ENCODE data around the gene ZIK1.

The ZIK1 gene

GRCh38 chr19:57566396-57567265 is 17.3 kb upstream of the ZIK1 start:
- no peak for DNase-seq
- H3K4me3 ChIP-seq (ENCODE audit: low read depth, low read length): no peak overlapping the region
- in situ Hi-C loops (cut with HindIII; ENCODE audit: low pct_ligation_motif_present, low sequenced_read_pairs): no loop called here
- no peak overlapping the region for H3K27ac ChIP-seq
- no peak for TF ChIP-seq CTCF (IDR thresholded peaks at IDR 0.05; ENCODE audit: low read depth, low read length, missing control alignments)
- H3K36me3 ChIP-seq (replicated peaks): peaks cover 8% of the 10 kb centered on the region
- H3K27me3 ChIP-seq (replicated peaks): no peaks in the 10 kb centered on the region

GRCh38 chr19:57570707-57571106 is 13.2 kb upstream of the ZIK1 start:
- Histone ChIP-seq H3K4me3 (ENCODE audit: low read depth, low read length) (no peak overlapping the region), H3K36me3 (replicated peaks) (peaks cover 48% of the 10 kb centered on the region), H3K27me3 (replicated peaks) (no peaks in the 10 kb centered on the region), H3K27ac (no peak overlapping the region)
- DNase-seq: no peak
- in situ Hi-C loops (cut with HindIII; ENCODE audit: low pct_ligation_motif_present, low sequenced_read_pairs): no loop called here
- no peak for TF ChIP-seq CTCF (IDR thresholded peaks at IDR 0.05; ENCODE audit: low read depth, low read length, missing control alignments)

GRCh38 chr19:57572415-57572947 is 11.5 kb upstream of the ZIK1 start:
- Histone ChIP-seq H3K36me3 (replicated peaks) (peaks cover 59% of the 10 kb centered on the region), H3K27ac (no peak overlapping the region), H3K4me3 (ENCODE audit: low read depth, low read length) (no peak overlapping the region), H3K27me3 (replicated peaks) (no peaks in the 10 kb centered on the region)
- TF ChIP-seq CTCF (IDR thresholded peaks at IDR 0.05; ENCODE audit: low read depth, low read length, missing control alignments): no peak
- in situ Hi-C loops (cut with HindIII; ENCODE audit: low pct_ligation_motif_present, low sequenced_read_pairs): no loop called here
- no peak for DNase-seq

DNA sequence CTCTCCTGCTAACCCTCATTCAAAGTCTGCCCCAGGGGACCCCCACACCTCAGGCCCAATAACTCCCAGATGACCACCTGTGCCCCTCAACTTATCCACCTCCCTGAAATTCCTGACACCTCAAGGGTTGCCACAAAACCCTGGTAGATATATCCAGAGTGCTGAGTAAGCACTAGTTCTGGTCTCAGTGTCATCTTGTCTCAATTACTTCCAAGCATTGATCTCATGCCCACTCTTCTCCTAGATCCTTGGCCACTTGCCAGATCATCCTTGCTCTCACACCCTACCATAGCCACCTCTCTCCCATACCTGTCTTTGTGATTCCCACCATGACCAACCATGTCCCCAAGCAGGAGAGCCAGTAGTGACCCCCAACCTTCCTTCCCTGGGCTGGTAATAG is 7.3 kb upstream of the ZIK1 start:
- peaks cover 52% of the 10 kb centered on the region for H3K36me3 ChIP-seq (replicated peaks)
- H3K27ac ChIP-seq: no peak overlapping the region
- H3K27me3 ChIP-seq (replicated peaks): no peaks in the 10 kb centered on the region
- no peak for TF ChIP-seq CTCF (IDR thresholded peaks at IDR 0.05; ENCODE audit: low read depth, low read length, missing control alignments)
- in situ Hi-C loops (cut with HindIII; ENCODE audit: low pct_ligation_motif_present, low sequenced_read_pairs): no loop called here
- no peak for DNase-seq
- no peak overlapping the region for H3K4me3 ChIP-seq (ENCODE audit: low read depth, low read length)

DNA sequence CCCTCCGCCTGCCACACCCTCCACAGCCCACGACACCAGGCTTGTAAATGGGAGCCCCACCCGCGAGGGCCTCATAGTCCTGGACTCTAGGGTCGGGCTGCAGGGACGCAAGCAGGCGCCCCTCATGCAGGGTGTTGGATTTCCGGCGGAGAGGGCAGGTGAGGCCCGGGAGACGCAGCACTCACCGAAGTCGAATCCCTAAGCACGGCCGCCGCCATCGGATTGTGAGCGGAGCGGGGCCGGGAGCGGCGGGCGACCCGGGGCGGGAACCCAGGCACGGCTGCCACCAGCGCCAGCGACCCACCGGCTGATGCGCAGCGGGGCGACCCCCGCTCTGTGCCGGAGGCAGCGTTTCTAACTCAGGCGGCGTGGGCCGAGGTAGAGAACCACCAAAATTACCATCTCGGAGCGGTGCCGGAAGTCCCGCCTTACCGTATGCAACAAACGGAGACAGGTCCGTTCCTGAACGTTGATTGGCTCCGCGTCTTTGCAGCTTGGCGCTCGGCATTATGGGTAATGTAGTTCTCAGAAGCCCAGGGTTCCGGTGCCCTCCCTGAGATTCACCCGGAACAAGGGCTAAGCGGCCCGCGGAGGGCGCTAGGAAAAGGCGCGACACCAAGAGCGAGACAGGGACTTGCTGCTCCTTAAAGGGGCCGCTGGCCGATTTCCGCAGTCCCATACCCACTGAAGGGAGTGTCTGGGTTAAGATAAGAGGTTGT is 5.3 kb upstream of the ZIK1 start, which contains the start of gene ZNF416:
Gene ZNF416 (minus strand): TSS at position 425 of the 719 bp plus-strand sequence. CDS start 207 bp downstream, at position 218.
- peak; percentile 33 for TF ChIP-seq CTCF (IDR thresholded peaks at IDR 0.05; ENCODE audit: low read depth, low read length, missing control alignments)
- no peaks in the 10 kb centered on the region for H3K27me3 ChIP-seq (replicated peaks)
- H3K27ac ChIP-seq: peak within 1 kb of the TSS; percentile 39
- in situ Hi-C loops (cut with HindIII; ENCODE audit: low pct_ligation_motif_present, low sequenced_read_pairs): no loop called here
- H3K4me3 ChIP-seq (ENCODE audit: low read depth, low read length): peak within 1 kb of the TSS; percentile 82
- H3K36me3 ChIP-seq (replicated peaks): peaks cover 32% of the 10 kb centered on the region
- peak; percentile 99 for DNase-seq

All from brain microvascular endothelial cell (primary cell).